Large intestine (tissue), 12 donors: ENCODE data around the gene B3GNT4. TPM values are rescaled to one million over a fixed set of nuclear protein-coding genes. Genes with fewer than 3 reads are reported as not detected.

ENCODE experiments used
- DNase-seq, 2 donors: peaks; one replicate each; pipeline versions ENCODE4 v3.0.0 to v3.0.0-alpha.2; 2013
- H3K27ac ChIP-seq: one replicate; pipeline ENCODE4 v1.5.1; 2013; ENCODE audit warnings: low read length
- H3K27me3 ChIP-seq: 2 replicates; pipeline ENCODE4 v1.6.1; 2013; ENCODE audit warnings: low read length; ENCODE audit not compliant: control insufficient read depth, insufficient read depth
- H3K36me3 ChIP-seq: 2 replicates; pipeline ENCODE4 v1.6.1; 2013; ENCODE audit warnings: low read length; ENCODE audit not compliant: control insufficient read depth, insufficient read depth
- H3K4me1 ChIP-seq: one replicate; pipeline ENCODE4 v1.6.1; 2013; ENCODE audit warnings: low read length; ENCODE audit not compliant: control insufficient read depth, insufficient read depth
- H3K4me3 ChIP-seq: one replicate; pipeline ENCODE4 v1.5.1; 2013; ENCODE audit warnings: low read length
- H3K9me3 ChIP-seq: one replicate; pipeline ENCODE4 v1.6.1; 2013; ENCODE audit warnings: mild to moderate bottlenecking, low read depth, low read length, moderate library complexity; ENCODE audit not compliant: control insufficient read depth
- WGBS: methylation state at CpG from one replicate; pipeline ENCODE4 v1.1.5; 2013; ENCODE audit warnings: low lambda C conversion rate; ENCODE audit not compliant: insufficient coverage; 5-methylcytosine and 5-hydroxymethylcytosine counted together
- long read RNA-seq, 11 donors: transcript quantifications; one replicate each; lab custom pipeline, GENCODE V29; 2026
- polyA plus RNA-seq: library from polyadenylated mRNA; unstranded; fragments of 120-200 nt; gene quantifications from one replicate; pipeline ENCODE4 v1.2.1, GENCODE V29; 2013

B3GNT4 gene
- polyA plus RNA-seq = 1.8 TPM
- long read RNA-seq, donor 1, partial matches to known transcripts = 0 of 2 reads
- long read RNA-seq, donor 1, other reads (novel, unspliced or antisense) = 0 of 2 reads
- long read RNA-seq, donor 2, partial matches to known transcripts = 0 of 1 reads
- long read RNA-seq, donor 2, other reads (novel, unspliced or antisense) = 0 of 1 reads
- long read RNA-seq, donor 3 = 0 reads
- long read RNA-seq, donor 4 = 0 reads
- long read RNA-seq, donor 5 = 0 reads
- long read RNA-seq, donor 6, partial matches to known transcripts = 0 of 32 reads
- long read RNA-seq, donor 6, other reads (novel, unspliced or antisense) = 32 of 32 reads
- long read RNA-seq, donor 7, partial matches to known transcripts = 0 of 15 reads
- long read RNA-seq, donor 7, other reads (novel, unspliced or antisense) = 15 of 15 reads
- long read RNA-seq, donor 8 = 0 reads
- long read RNA-seq, donor 9 = 0 reads
- long read RNA-seq, donor 10, partial matches to known transcripts = 0 of 2 reads
- long read RNA-seq, donor 10, other reads (novel, unspliced or antisense) = 0 of 2 reads
- long read RNA-seq, donor 11 = 0 reads

DNA sequence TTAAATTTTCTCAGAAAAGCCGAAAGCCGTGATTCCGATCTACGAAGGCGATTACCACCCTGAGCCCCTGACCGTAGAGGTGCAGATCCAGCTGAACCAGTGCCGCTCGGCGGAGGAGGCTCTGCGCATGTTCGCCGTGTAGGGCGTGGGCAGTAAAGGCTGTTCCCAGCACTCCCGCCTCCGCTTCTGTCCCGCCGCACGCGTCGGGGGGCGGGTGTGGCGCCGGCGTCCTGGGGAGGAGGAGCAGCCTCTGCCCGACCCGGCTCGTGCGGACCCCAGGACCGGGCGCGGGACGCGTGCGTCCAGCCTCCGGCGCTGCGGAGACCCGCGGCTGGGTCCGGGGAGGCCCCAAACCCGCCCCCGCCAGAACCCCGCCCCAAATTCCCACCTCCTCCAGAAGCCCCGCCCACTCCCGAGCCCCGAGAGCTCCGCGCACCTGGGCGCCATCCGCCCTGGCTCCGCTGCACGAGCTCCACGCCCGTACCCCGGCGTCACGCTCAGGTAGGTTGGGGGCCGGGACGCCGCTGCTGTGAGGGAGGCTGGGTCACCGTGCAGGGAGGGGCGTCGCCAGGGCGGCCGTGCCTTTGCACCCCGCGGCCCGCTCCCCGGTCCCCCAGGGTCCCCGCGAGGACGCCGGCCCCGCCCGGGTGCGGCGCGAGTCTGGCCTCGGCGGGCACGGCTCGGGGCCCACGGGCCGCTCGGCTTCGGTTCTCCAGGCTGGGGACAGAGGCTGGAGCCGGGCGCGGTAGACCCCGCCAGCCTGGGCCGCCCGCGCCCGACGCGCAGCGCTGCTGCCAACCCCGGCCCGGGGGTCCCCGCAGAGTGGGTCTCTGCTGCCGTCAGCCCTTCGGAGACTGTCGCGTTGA, at the start of gene B3GNT4:
Gene B3GNT4, plus strand, starts transcription at position 409 of the 866 bp plus-strand sequence. CDS start 910 bp downstream, outside the sequence.
- Histone ChIP-seq H3K4me3 (peak within 1 kb of the TSS; percentile 50), H3K27ac (no peak within 1 kb of the TSS), H3K36me3 (peaks cover 19% of the 10 kb centered on the region), H3K27me3 (peaks cover 30% of the 10 kb centered on the region), H3K4me1 (peaks cover 25% of the 10 kb centered on the region), H3K9me3 (no peaks in the 10 kb centered on the region)
- DNase-seq = peak; percentile 64 to 79
- WGBS = no CpG with 5 or more reads among the region's 104 CpGs

DNA sequence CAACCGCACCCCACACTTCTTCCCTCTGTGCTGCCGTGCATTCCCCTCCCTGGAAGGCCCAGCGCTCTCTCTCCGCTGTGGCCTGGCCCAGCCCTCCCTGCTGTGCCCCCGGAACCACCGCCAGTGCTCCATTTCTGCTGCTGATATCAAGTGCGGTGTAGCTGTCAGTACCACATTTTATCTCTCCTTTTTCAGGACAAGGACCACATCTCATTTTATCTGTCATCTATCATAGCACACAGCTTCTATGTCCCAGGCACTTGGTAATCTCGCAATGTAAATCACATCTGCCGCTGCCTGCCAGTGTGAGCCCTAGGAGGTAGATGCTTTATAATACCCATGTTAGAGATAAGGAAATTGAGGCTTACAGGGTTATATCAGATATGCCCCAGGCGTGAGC, 47.8 kb upstream of the B3GNT4 start:
- no peak overlapping the region for H3K4me3 ChIP-seq
- H3K27ac ChIP-seq = no peak overlapping the region
- no peaks in the 10 kb centered on the region for H3K27me3 ChIP-seq
- H3K4me1 ChIP-seq = no peaks in the 10 kb centered on the region
- H3K9me3 ChIP-seq = no peaks in the 10 kb centered on the region
- no CpG with 5 or more reads among the region's 10 CpGs for WGBS
- DNase-seq = no peak
- no peaks in the 10 kb centered on the region for H3K36me3 ChIP-seq

DNA sequence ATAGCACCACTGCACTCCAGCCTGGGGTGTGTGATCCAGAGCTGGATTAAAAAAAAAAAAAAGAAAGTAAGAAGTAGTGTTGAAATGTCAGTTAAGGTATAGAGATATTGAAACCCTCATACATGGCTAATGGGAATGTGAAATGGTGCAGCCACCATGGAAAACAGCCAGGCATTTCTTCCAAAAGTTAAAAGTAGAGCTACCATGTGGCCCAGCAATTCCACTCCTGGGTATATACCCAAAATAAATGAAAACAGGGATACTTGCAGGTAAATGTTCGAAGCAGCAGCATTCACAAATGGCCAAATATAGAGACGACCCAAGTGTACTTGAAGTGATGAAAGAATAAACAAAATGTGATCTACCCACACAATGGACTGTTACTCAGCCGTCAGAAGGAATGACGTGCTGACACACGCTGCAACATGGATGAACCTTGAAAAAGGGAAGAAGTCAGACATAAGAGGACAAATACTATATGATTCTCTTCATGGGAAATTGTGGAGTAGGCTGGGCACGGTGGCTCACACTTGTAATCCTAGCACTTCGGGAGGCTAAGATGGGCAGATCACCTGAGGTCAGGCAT, 44.7 kb upstream of the B3GNT4 start:
- Histone ChIP-seq H3K4me3 (no peak overlapping the region), H3K4me1 (no peaks in the 10 kb centered on the region), H3K36me3 (no peaks in the 10 kb centered on the region), H3K9me3 (no peaks in the 10 kb centered on the region), H3K27ac (no peak overlapping the region), H3K27me3 (no peaks in the 10 kb centered on the region)
- WGBS = 87% methylated on average over 3 of the region's 7 CpGs
- DNase-seq = no peak

- Histone ChIP-seq H3K4me1 (no peaks in the 10 kb centered on the region), H3K36me3 (no peaks in the 10 kb centered on the region), H3K4me3 (no peak overlapping the region), H3K27me3 (no peaks in the 10 kb centered on the region), H3K27ac (no peak overlapping the region), H3K9me3 (no peaks in the 10 kb centered on the region)
- no CpG with 5 or more reads among the region's 4 CpGs for WGBS
- DNase-seq = no peak
Measured at GRCh38 chr12:122159882-122160281, 43.6 kb upstream of the B3GNT4 start.

DNA sequence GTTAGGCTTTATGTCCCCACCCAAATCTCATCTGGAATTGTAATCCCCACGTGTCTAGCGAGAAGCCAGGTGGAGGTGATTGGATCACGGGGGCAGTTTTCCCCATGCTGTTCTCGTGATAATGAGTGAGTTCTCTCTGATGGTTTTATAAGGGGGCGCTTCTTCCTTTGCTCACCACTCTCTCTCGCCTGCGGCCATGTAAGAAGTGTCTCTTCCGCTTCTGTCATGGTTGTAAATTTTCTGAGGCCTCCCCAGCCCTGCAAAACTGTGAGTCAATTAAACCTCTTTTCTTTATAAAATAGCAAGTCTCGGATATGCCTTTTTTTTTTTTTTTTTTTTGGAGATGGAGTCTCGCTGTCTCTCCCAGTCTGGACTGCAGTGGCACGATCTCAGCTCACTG, 42.7 kb upstream of the B3GNT4 start:
- H3K9me3 ChIP-seq = no peaks in the 10 kb centered on the region
- no peaks in the 10 kb centered on the region for H3K27me3 ChIP-seq
- H3K4me3 ChIP-seq = no peak overlapping the region
- H3K4me1 ChIP-seq = no peaks in the 10 kb centered on the region
- WGBS = no CpG with 5 or more reads among the region's 11 CpGs
- DNase-seq = no peak
- H3K36me3 ChIP-seq = no peaks in the 10 kb centered on the region
- no peak overlapping the region for H3K27ac ChIP-seq

- peaks cover 3% of the 10 kb centered on the region for H3K4me1 ChIP-seq
- no peaks in the 10 kb centered on the region for H3K36me3 ChIP-seq
- no peak overlapping the region for H3K27ac ChIP-seq
- H3K27me3 ChIP-seq = no peaks in the 10 kb centered on the region
- 83% methylated on average over 2 of the region's 8 CpGs for WGBS
- H3K4me3 ChIP-seq = no peak overlapping the region
- DNase-seq = no peak
- H3K9me3 ChIP-seq = no peaks in the 10 kb centered on the region
Measured at GRCh38 chr12:122161682-122162081, 41.8 kb upstream of the B3GNT4 start.

DNA sequence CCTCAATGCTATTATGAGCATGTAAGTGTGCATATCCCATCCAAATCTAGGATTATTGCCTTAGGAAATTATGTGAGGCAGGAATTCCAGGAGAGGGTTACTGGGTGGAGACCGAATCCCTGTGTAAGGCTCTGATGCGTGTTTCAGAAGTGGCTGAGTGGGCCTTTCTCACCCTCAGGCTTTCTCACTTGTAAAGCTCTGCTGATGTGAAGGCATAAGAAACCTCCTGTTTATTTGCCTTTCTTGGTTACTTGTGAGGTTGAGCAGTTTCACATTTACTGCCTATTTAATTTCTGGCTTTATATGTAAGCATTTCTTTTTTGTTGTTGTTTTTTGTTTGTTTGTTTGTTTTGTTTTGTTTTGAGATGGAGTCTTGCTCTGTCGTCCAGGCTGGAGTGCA, 40.5 kb upstream of the B3GNT4 start:
- H3K36me3 ChIP-seq = no peaks in the 10 kb centered on the region
- no peaks in the 10 kb centered on the region for H3K27me3 ChIP-seq
- 75% methylated on average over 1 of the region's 3 CpGs for WGBS
- H3K27ac ChIP-seq = no peak overlapping the region
- peaks cover 11% of the 10 kb centered on the region for H3K4me1 ChIP-seq
- DNase-seq = no peak
- H3K4me3 ChIP-seq = no peak overlapping the region
- no peaks in the 10 kb centered on the region for H3K9me3 ChIP-seq

- no peaks in the 10 kb centered on the region for H3K9me3 ChIP-seq
- no peaks in the 10 kb centered on the region for H3K36me3 ChIP-seq
- DNase-seq = no peak
- no peaks in the 10 kb centered on the region for H3K27me3 ChIP-seq
- H3K4me3 ChIP-seq = no peak overlapping the region
- no peak overlapping the region for H3K27ac ChIP-seq
- WGBS = 83% methylated on average over 1 of the region's 22 CpGs
- H3K4me1 ChIP-seq = peaks cover 11% of the 10 kb centered on the region
Measured at GRCh38 chr12:122166422-122167349, 36.8 kb upstream of the B3GNT4 start.

GRCh38 chr12:122167356-122167925, 36.1 kb upstream of the B3GNT4 start:
- Histone ChIP-seq H3K4me1 (peaks cover 11% of the 10 kb centered on the region), H3K9me3 (no peaks in the 10 kb centered on the region), H3K27me3 (no peaks in the 10 kb centered on the region), H3K36me3 (no peaks in the 10 kb centered on the region), H3K4me3 (no peak overlapping the region), H3K27ac (no peak overlapping the region)
- no CpG with 5 or more reads among the region's 10 CpGs for WGBS
- DNase-seq = peak in 1 of 2 donors; percentile 81
